Stomach (tissue), 9 donors: ENCODE results near the gene ENPP1. TPM values are rescaled to one million over a fixed set of nuclear protein-coding genes. Genes with fewer than 3 reads are reported as not detected.

ENCODE experiments used
- DNase-seq, 2 donors: peaks; one replicate each; pipeline versions ENCODE4 v3.0.0 to v3.0.0-alpha.2; 2013 to 2019
- H3K27ac ChIP-seq, 5 donors: fragments of 200-600 bp in 4 of 5; sonication (generic) in 4 of 5; one replicate each; pipeline ENCODE4 v1.5.1; 2013 to 2019; ENCODE audit warnings: mild to moderate bottlenecking in 1 of 5, moderate library complexity in 1 of 5
- H3K27me3 ChIP-seq, 3 donors: fragments of 200-600 bp; sonication (generic); one replicate each; pipeline ENCODE4 v1.5.1; 2017 to 2019; ENCODE audit warnings: mixed run types in 1 of 3
- H3K36me3 ChIP-seq, 4 donors: fragments of 200-600 bp; sonication (generic); 1 replicate in 3 of 4; 2 replicates in 1 of 4; pipeline ENCODE4 v1.5.1; 2016 to 2019
- H3K4me1 ChIP-seq, 4 donors: fragments of 200-600 bp; sonication (generic); one replicate each; pipeline ENCODE4 v1.5.1; 2016 to 2019
- H3K4me3 ChIP-seq, 4 donors: fragments of 200-600 bp; sonication (generic) in 3 of 4; one replicate each; pipeline ENCODE4 v1.5.1; 2016 to 2019; ENCODE audit warnings: mild to moderate bottlenecking in 1 of 4
- H3K9me3 ChIP-seq, 4 donors: fragments of 200-600 bp; sonication (generic); one replicate each; pipeline ENCODE4 v1.5.1; 2016 to 2019
- CTCF ChIP-seq, 7 experiments: fragments of 450-650 bp in 4 of 7; fragments of 200-600 bp in 3 of 7; sonication (generic) in 3 of 7; IDR thresholded peaks; one replicate each; pipeline ENCODE4 v1.5.1; 2016 to 2019; ENCODE audit warnings: antibody characterized with exemption in 7 of 7, control low read depth in 2 of 7, mild to moderate bottlenecking in 1 of 7
- EP300 ChIP-seq: sonication (generic); formaldehyde crosslinking; IDR thresholded peaks from one replicate; pipeline ENCODE4 v1.6.1; 2017; ENCODE audit warnings: antibody characterized with exemption
- POLR2A ChIP-seq, 4 donors: fragments of 450-650 bp; IDR thresholded peaks; one replicate each; pipeline ENCODE4 v1.6.1; 2016; ENCODE audit warnings: antibody characterized with exemption in 4 of 4, control low read depth in 2 of 4, mild to moderate bottlenecking in 1 of 4, moderate library complexity in 1 of 4
- POLR2AphosphoS5 ChIP-seq, 3 donors: sonication (generic); formaldehyde crosslinking; IDR thresholded peaks; one replicate each; pipeline ENCODE4 v1.6.1; 2016; ENCODE audit warnings: antibody characterized with exemption in 3 of 3
- WGBS, 5 donors: extraction: QIAGEN DNeasy Blood & Tissue Kit in 3 of 5; methylation state at CpG; one replicate each; pipeline versions ENCODE4 v1.1.5 to v1.1.7; 2013 to 2018; 5-methylcytosine and 5-hydroxymethylcytosine counted together
- intact Hi-C: fragments of 100-400 bp; cut with DNase I; formaldehyde crosslinking; loops from one replicate; pipeline ENCODE4 v1.15.1; 2023; ENCODE audit warnings: low total_unique reads
- polyA plus RNA-seq, 3 donors: library from polyadenylated mRNA; stranded (reverse); fragments of 200-250 nt; gene quantifications; one replicate each; pipeline ENCODE4 v1.2.3, GENCODE V29; 2013
- total RNA-seq, 5 donors: library from RNA; depleted of rRNA; stranded (reverse); fragments of >200 nt; gene quantifications; one replicate each; pipeline versions ENCODE4 v1.1.0 to v1.2.3, GENCODE V29; 2014 to 2016
- donor health status: healthy with polysubstance abuse.
- donor health status: Bipolar disorder and iron deficiency.
- donor health status: healthy.

ENPP1 gene
- total and polyA plus RNA-seq, 8 donors, result 0.31 to 42.0 (median 7.0) TPM

GRCh38 chr6:131761762-131762067 is 46.1 kb upstream of the ENPP1 start:
- Histone ChIP-seq H3K9me3 (no peaks in the 10 kb centered on the region), H3K4me1 (peaks cover 0 to 6% (median 0%) of the 10 kb centered on the region in 4 donors), H3K27me3 (no peaks in the 10 kb centered on the region), H3K27ac (no peak overlapping the region), H3K4me3 (no peak overlapping the region), H3K36me3 (no peaks in the 10 kb centered on the region)
- TF ChIP-seq POLR2A (IDR thresholded peaks at IDR 0.05) (no peak), EP300 (no peak), POLR2AphosphoS5 (IDR thresholded peaks at IDR 0.05) (no peak), CTCF (IDR thresholded peaks at IDR 0.05) (no peak)
- WGBS, 5 donors, result 69 to 89% (median 76%) methylated on average over 1 of the region's 1 CpG
- intact Hi-C loops, result no loop called here
- no peak for DNase-seq

- WGBS, 5 donors, result 88 to 95% (median 89%) methylated on average over 2 of the region's 2 CpGs
Measured at GRCh38 chr6:131762984-131763383, 44.8 kb upstream of the ENPP1 start.

GRCh38 chr6:131763749-131764148 is 44.1 kb upstream of the ENPP1 start:
- TF ChIP-seq POLR2A (IDR thresholded peaks at IDR 0.05), result no peak
- TF ChIP-seq POLR2AphosphoS5 (IDR thresholded peaks at IDR 0.05), result no peak
- no peak for TF ChIP-seq CTCF (IDR thresholded peaks at IDR 0.05)
- TF ChIP-seq EP300, result no peak
- H3K4me3 ChIP-seq, result no peak overlapping the region
- no peak overlapping the region for H3K27ac ChIP-seq
- no peak for DNase-seq
- H3K27me3 ChIP-seq, result no peaks in the 10 kb centered on the region
- H3K36me3 ChIP-seq, result no peaks in the 10 kb centered on the region
- H3K4me1 ChIP-seq, result peaks cover 0 to 6% (median 0%) of the 10 kb centered on the region in 4 donors
- intact Hi-C loops, result no loop called here
- WGBS, 5 donors, result 27 to 44% (median 42%) methylated on average over 1 of the region's 1 CpG
- H3K9me3 ChIP-seq, result no peaks in the 10 kb centered on the region

More at GRCh38 chr6:131762984-131763383, 44.8 kb upstream of the ENPP1 start:
- DNase-seq, result no peak
- TF ChIP-seq POLR2AphosphoS5 (IDR thresholded peaks at IDR 0.05), result no peak
- TF ChIP-seq POLR2A (IDR thresholded peaks at IDR 0.05), result no peak
- TF ChIP-seq EP300, result no peak
- intact Hi-C loops, result no loop called here
- Histone ChIP-seq H3K27ac (no peak overlapping the region), H3K36me3 (no peaks in the 10 kb centered on the region), H3K9me3 (no peaks in the 10 kb centered on the region), H3K4me3 (no peak overlapping the region), H3K27me3 (no peaks in the 10 kb centered on the region), H3K4me1 (peaks cover 0 to 6% (median 0%) of the 10 kb centered on the region in 4 donors)

GRCh38 chr6:131764350-131764749 is 43.5 kb upstream of the ENPP1 start:
- intact Hi-C loops, result no loop called here
- no peaks in the 10 kb centered on the region for H3K9me3 ChIP-seq
- H3K27me3 ChIP-seq, result no peaks in the 10 kb centered on the region
- H3K27ac ChIP-seq, result no peak overlapping the region
- 86 to 91% (median 88%) methylated on average over 4 of the region's 4 CpGs for WGBS, 5 donors
- peaks cover 0 to 6% (median 0%) of the 10 kb centered on the region in 4 donors for H3K4me1 ChIP-seq
- H3K36me3 ChIP-seq, result no peaks in the 10 kb centered on the region
- TF ChIP-seq CTCF (IDR thresholded peaks at IDR 0.05) (no peak), EP300 (no peak), POLR2AphosphoS5 (IDR thresholded peaks at IDR 0.05) (no peak)
- no peak for DNase-seq
- no peak overlapping the region for H3K4me3 ChIP-seq

- intact Hi-C loops, result no loop called here
- Histone ChIP-seq H3K36me3 (no peaks in the 10 kb centered on the region), H3K4me1 (peaks cover 0 to 6% (median 0%) of the 10 kb centered on the region in 4 donors), H3K4me3 (no peak overlapping the region), H3K27me3 (no peaks in the 10 kb centered on the region), H3K9me3 (no peaks in the 10 kb centered on the region), H3K27ac (no peak overlapping the region)
- TF ChIP-seq EP300, result no peak
- no peak for TF ChIP-seq POLR2A (IDR thresholded peaks at IDR 0.05)
- no peak for TF ChIP-seq POLR2AphosphoS5 (IDR thresholded peaks at IDR 0.05)
- TF ChIP-seq CTCF (IDR thresholded peaks at IDR 0.05), result no peak
- no peak for DNase-seq
- 67 to 71% (median 70%) methylated on average over 9 of the region's 9 CpGs for WGBS, 5 donors
Measured at GRCh38 chr6:131765081-131765803, 42.6 kb upstream of the ENPP1 start.
